ENCODE results near the gene IGF2BP2.

- TF ChIP-seq ZSCAN29 (IDR thresholded peaks at IDR 0.05) = no peak
- TF ChIP-seq ZNF644 (tag; IDR thresholded peaks at IDR 0.05; ENCODE audit: low read depth) = no peak
- TF ChIP-seq STAT6 (CRISPR knock-in tag; IDR thresholded peaks at IDR 0.05) = no peak
- no peak for TF ChIP-seq HDAC1 (IDR thresholded peaks at IDR 0.05)
- no peak for TF ChIP-seq EZH2 (IDR thresholded peaks at IDR 0.05; ENCODE audit: borderline replicate concordance, low read depth, low read length)
- no peak; the same call in 1 of the 2 replicates for TF ChIP-seq MAX (CRISPR knock-in tag; IDR thresholded peaks at IDR 0.05)
- TF ChIP-seq POLR2AphosphoS5 (IDR thresholded peaks at IDR 0.05; ENCODE audit: control insufficient read depth, insufficient read depth, low read depth, low read length) = no peak
- no peak for TF ChIP-seq SOX6 (IDR thresholded peaks at IDR 0.05)
Observed at GRCh38 chr3:185646382-185647133, 178.3 kb downstream of the IGF2BP2 start.
